ENCODE measurements around the gene UBN1.

- no peak for TF ChIP-seq POLR2AphosphoS5 (IDR thresholded peaks at IDR 0.05; ENCODE audit: borderline replicate concordance, low read depth, low read length)
- TF ChIP-seq EZH2 (IDR thresholded peaks at IDR 0.05), result no peak
Measured at GRCh38 chr16:4832698-4833343, 14.5 kb upstream of the UBN1 start.

Measured in SK-N-MC (cell line).